Activated CD8-positive, alpha-beta T cell treated with anti-CD3 and anti-CD28 coated beads for 36 hours (primary cell): Measurements from ENCODE around the gene ANKRD22. TPM values are rescaled to one million over a fixed set of nuclear protein-coding genes. Genes with fewer than 3 reads are reported as not detected.

Source experiments
- ATAC-seq: fragments of 200-7000 bp; cut with Tn5 transposase; one replicate; pipeline ENCODE4 v1.10.0; 2021; ENCODE audit warnings: mild to moderate bottlenecking, moderate library complexity
- CTCF ChIA-PET: fragments of 350-600 bp; sonication (Branson Sonifier 250); formaldehyde crosslinking; loops from one replicate; lab custom pipeline; 2021; ENCODE audit warnings: antibody characterized with exemption; lab: Charles Lee
- POLR2A ChIA-PET: fragments of 350-600 bp; sonication (Branson Sonifier 250); formaldehyde crosslinking; loops from one replicate; lab custom pipeline; 2021; ENCODE audit warnings: antibody characterized with exemption; lab: Charles Lee
- DNase-seq: peaks from one replicate; pipeline ENCODE4 v3.0.0-alpha.2; 2020
- H3K27ac Mint-ChIP-seq: one replicate; pipeline ENCODE4 v1.8.0; 2021; ENCODE audit warnings: mild to moderate bottlenecking, mixed read lengths
- H3K27me3 Mint-ChIP-seq: one replicate; pipeline ENCODE4 v1.8.0; 2021; ENCODE audit warnings: mixed read lengths
- H3K36me3 Mint-ChIP-seq: one replicate; pipeline ENCODE4 v1.8.0; 2021; ENCODE audit warnings: low read depth, mixed read lengths
- H3K4me1 Mint-ChIP-seq: one replicate; pipeline ENCODE4 v1.8.0; 2021; ENCODE audit warnings: low read depth, mixed read lengths
- H3K4me3 Mint-ChIP-seq: one replicate; pipeline ENCODE4 v1.8.0; 2021; ENCODE audit warnings: mild to moderate bottlenecking, moderate library complexity, mixed read lengths
- H3K9me3 Mint-ChIP-seq: one replicate; pipeline ENCODE4 v1.8.0; 2021; ENCODE audit warnings: mixed read lengths
- intact Hi-C: fragments of 100-400 bp; cut with micrococcal nuclease; formaldehyde crosslinking; loops from one replicate; pipeline ENCODE4 v1.10.0; 2022
- total RNA-seq, 2 experiments: library from RNA; stranded (reverse); gene quantifications; one replicate each; pipeline ENCODE4 v1.2.3, GENCODE V29; 2021
- TF ChIP-seq, protein P1 (sequence below): fragments of 200-600 bp; IDR thresholded peaks from one replicate; pipeline ENCODE4 v1.8.0; 2022; ENCODE audit warnings: antibody characterized with exemption, mild to moderate bottlenecking

ANKRD22 gene
- total RNA-seq, 2 experiments from 2014 or later, result not detected

DNA sequence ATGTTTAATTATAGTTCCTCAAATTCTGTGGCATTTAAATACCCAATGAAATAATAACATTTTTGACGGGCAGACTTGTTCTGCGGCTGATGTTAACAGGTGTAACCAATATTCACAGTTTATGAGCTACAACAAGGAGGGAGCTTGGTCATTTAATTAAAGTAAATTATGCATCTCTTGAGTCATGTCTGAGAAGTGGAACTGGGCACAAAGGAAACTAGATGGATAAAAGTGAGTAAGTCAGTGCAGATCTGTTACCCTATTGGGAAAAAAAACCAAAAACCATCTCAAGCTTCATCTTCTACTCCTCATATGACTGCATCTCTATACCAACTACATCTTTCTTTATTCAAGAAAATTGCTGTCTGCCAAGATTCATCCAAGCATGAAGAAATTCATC lies 24.0 kb downstream of the ANKRD22 start:
- DNase-seq, result no peak
- Mint-ChIP-seq H3K36me3 (peaks cover 5% of the 10 kb centered on the region), H3K4me1 (peaks cover 56% of the 10 kb centered on the region), H3K4me3 (no peak overlapping the region), H3K9me3 (peaks cover 6% of the 10 kb centered on the region), H3K27ac (peak overlapping the region; percentile 1), H3K27me3 (no peaks in the 10 kb centered on the region)
- TF ChIP-seq, protein P1, sequence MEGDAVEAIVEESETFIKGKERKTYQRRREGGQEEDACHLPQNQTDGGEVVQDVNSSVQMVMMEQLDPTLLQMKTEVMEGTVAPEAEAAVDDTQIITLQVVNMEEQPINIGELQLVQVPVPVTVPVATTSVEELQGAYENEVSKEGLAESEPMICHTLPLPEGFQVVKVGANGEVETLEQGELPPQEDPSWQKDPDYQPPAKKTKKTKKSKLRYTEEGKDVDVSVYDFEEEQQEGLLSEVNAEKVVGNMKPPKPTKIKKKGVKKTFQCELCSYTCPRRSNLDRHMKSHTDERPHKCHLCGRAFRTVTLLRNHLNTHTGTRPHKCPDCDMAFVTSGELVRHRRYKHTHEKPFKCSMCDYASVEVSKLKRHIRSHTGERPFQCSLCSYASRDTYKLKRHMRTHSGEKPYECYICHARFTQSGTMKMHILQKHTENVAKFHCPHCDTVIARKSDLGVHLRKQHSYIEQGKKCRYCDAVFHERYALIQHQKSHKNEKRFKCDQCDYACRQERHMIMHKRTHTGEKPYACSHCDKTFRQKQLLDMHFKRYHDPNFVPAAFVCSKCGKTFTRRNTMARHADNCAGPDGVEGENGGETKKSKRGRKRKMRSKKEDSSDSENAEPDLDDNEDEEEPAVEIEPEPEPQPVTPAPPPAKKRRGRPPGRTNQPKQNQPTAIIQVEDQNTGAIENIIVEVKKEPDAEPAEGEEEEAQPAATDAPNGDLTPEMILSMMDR, result no peak
- ATAC-seq, result peak; percentile 19
- CTCF ChIA-PET, result interaction anchor here (0.7 to 7.4 kb wide), 8 partner anchors 8 to 244 kb away, joined by 3 to 66 read pairs (median 6); partner anchors contain the start of gene RNLS
- POLR2A ChIA-PET, result interaction anchor here (0.7 to 2.4 kb wide), 4 partner anchors 52 to 244 kb away, joined by 3 to 8 read pairs (median 4); partner anchors contain the start of genes FAS, RNLS and STAMBPL1
- intact Hi-C loops, result no loop called here

DNA sequence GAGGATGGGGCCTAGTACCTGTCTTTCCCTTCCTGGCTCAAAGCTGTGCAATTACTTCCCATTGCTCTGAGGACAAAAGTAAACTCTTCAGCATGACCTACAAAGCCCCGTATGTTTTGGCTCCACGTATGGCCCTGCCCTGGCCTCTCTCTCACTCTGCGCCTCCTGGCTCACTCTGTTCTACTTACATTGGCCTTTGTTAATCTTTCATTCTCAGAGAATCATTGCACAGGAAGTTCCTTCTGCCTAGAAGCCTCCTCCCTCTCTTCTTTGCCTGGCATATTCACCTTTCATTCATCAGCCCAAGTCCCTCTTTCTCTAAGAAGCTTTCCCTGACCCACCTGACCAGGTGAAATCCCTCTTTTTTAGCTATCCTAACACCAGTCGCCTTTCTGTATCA lies 25.3 kb downstream of the ANKRD22 start:
- ATAC-seq (peak; percentile 19), DNase-seq (no peak)
- intact Hi-C loops, result no loop called here
- POLR2A ChIA-PET, result interaction anchor here (1.2 to 2.4 kb wide), 3 partner anchors 53 to 164 kb away, joined by 4 to 8 read pairs (median 5); partner anchors contain the start of genes FAS and STAMBPL1
- peak overlapping the region; percentile 85 for H3K27ac Mint-ChIP-seq
- peaks cover 6% of the 10 kb centered on the region for H3K9me3 Mint-ChIP-seq
- H3K27me3 Mint-ChIP-seq, result no peaks in the 10 kb centered on the region
- peaks cover 49% of the 10 kb centered on the region for H3K4me1 Mint-ChIP-seq
- no peak overlapping the region for H3K4me3 Mint-ChIP-seq
- H3K36me3 Mint-ChIP-seq, result peaks cover 5% of the 10 kb centered on the region
- CTCF ChIA-PET, result interaction anchor here (0.8 to 7.4 kb wide), 9 partner anchors 9 to 243 kb away, joined by 3 to 66 read pairs (median 5); partner anchors contain the start of gene RNLS
- TF ChIP-seq, protein P1, result no peak

DNA sequence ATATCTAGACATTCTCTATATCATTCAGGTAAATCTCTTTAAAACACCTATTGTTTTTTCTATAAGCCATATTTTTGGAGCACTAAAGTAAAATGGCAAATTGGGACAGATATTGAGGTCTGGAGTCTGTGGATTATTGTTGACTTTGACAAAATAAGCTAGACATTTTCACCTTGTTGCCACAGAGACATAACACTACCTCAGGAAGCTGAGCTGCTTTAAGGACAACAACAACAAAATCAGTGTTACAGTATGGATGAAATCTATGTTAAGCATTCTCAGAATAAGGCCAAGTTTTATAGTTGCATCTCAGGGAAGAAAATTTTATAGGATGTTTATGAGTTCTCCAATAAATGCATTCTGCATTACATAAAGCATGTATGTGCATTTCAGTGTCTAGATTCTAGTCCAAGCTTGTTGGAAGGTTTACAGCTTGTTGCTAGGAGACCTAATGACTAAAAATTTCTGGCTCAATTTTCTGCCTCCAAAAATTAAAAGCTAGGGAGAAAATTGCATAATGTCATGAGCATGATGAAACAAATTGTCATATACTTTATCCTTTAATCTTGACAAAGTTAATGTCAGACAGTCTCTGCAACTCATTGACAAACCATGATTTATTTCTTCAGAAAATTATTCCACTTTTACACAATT lies 30.8 kb downstream of the ANKRD22 start:
- POLR2A ChIA-PET, result no interaction called here
- CTCF ChIA-PET, result interaction anchor here (1.0 to 7.4 kb wide), 6 partner anchors 10 to 131 kb away, joined by 4 to 66 read pairs (median 6); no protein-coding TSS in a partner anchor
- ATAC-seq (no peak), DNase-seq (no peak)
- Mint-ChIP-seq H3K36me3 (no peaks in the 10 kb centered on the region), H3K4me1 (peaks cover 18% of the 10 kb centered on the region), H3K4me3 (no peak overlapping the region), H3K27me3 (no peaks in the 10 kb centered on the region), H3K27ac (no peak overlapping the region), H3K9me3 (peaks cover 6% of the 10 kb centered on the region)
- intact Hi-C loops, result no loop called here
- TF ChIP-seq, protein P1, result no peak

DNA sequence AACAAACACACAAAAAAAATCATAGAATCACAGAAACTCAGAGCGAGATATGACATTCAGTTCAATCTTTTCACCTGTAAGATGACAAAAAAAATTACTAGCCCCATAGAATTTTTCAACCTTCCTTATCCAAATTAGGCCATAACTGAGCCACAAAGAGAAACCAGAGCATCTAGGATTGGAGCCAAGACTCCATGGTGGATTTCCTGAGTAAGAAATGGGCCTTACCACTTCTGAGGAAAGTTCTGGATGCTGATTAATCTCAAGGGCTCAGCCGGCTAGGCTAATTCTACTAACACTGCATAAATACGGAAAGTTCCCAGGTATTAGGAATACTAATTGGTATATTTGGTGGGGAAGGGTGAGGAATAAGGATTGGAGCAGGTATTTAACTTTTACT lies 32.4 kb downstream of the ANKRD22 start:
- no peak for ATAC-seq
- Mint-ChIP-seq H3K27ac (no peak overlapping the region), H3K4me3 (no peak overlapping the region), H3K9me3 (peaks cover 6% of the 10 kb centered on the region), H3K36me3 (no peaks in the 10 kb centered on the region), H3K4me1 (peaks cover 16% of the 10 kb centered on the region), H3K27me3 (no peaks in the 10 kb centered on the region)
- CTCF ChIA-PET, result interaction anchor here (1.5 kb wide), 1 partner anchor 9 kb away, joined by 5 read pairs; no protein-coding TSS in a partner anchor
- POLR2A ChIA-PET, result no interaction called here
- TF ChIP-seq, protein P1, result no peak
- no peak for DNase-seq
- intact Hi-C loops, result loop anchor here (10.0 kb wide), 1 partner anchor 254 kb away; no protein-coding TSS in a partner anchor

DNA sequence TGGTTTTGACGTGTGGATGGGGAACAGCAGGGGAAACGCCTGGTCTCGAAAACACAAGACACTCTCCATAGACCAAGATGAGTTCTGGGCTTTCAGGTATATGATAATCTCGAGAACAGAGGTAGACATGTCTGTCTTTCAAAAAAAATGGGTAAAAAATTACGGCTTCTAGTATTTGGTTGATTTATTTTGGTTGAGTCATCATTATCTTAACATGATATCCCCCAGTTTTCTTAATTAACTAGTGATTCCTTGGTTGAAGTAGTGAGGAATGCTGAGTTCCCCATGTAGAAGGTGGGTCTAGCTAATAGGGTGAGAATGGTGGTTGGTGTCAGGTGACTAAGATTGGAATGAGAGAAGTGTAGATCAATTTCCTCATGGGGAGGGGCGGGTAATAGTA lies 38.4 kb downstream of the ANKRD22 start:
- H3K4me3 Mint-ChIP-seq, result no peak overlapping the region
- CTCF ChIA-PET, result interaction anchor here (1.0 to 4.7 kb wide), 4 partner anchors 10 to 248 kb away, joined by 4 to 30 read pairs (median 5); no protein-coding TSS in a partner anchor
- H3K4me1 Mint-ChIP-seq, result peaks cover 23% of the 10 kb centered on the region
- H3K36me3 Mint-ChIP-seq, result no peaks in the 10 kb centered on the region
- intact Hi-C loops, result loop anchor here (10.0 kb wide), 1 partner anchor 248 kb away; no protein-coding TSS in a partner anchor
- no peaks in the 10 kb centered on the region for H3K9me3 Mint-ChIP-seq
- TF ChIP-seq, protein P1, result no peak
- no peak overlapping the region for H3K27ac Mint-ChIP-seq
- H3K27me3 Mint-ChIP-seq, result no peaks in the 10 kb centered on the region
- DNase-seq, result no peak
- ATAC-seq, result no peak
- POLR2A ChIA-PET, result no interaction called here
